NCI-H524 treated with DMSO at 0.1 percent for 48 hours (cell line): ENCODE data around the gene CCDC83.
"Not testable (repeated sequence)": the region's sequence is repeated elsewhere in the genome, so short reads cannot be mapped to it uniquely, and the experiment has no call there.

Experiments
- DNase-seq: peaks from one replicate; lab custom pipeline; 2025; lab: John Stamatoyannopoulos, UW

CCDC83 gene

GRCh38 chr11:85835729-85836128 is 19.5 kb upstream of the CCDC83 start:
- no peak for DNase-seq

GRCh38 chr11:85840932-85841331 is 14.3 kb upstream of the CCDC83 start:
- not testable (repeated sequence) for DNase-seq

GRCh38 chr11:85843929-85844328 is 11.3 kb upstream of the CCDC83 start:
- DNase-seq: no peak

- DNase-seq: no peak
Observed at GRCh38 chr11:85844439-85845123, 10.6 kb upstream of the CCDC83 start.

- DNase-seq: no peak
Observed at GRCh38 chr11:85845124-85845631, 10.0 kb upstream of the CCDC83 start.

- no peak for DNase-seq
Observed at GRCh38 chr11:85847436-85847835, 7.7 kb upstream of the CCDC83 start.

GRCh38 chr11:85848006-85848405 is 7.2 kb upstream of the CCDC83 start:
- DNase-seq: no peak

GRCh38 chr11:85848556-85848955 is 6.6 kb upstream of the CCDC83 start:
- DNase-seq: no peak

- not testable (repeated sequence) for DNase-seq
Observed at GRCh38 chr11:85852754-85853153, 2.4 kb upstream of the CCDC83 start.

- not testable (repeated sequence) for DNase-seq
Observed at GRCh38 chr11:85853541-85853940, 1.6 kb upstream of the CCDC83 start.

- no peak for DNase-seq
Observed at GRCh38 chr11:85854212-85854556, 999 bp upstream of the CCDC83 start.

- peak; percentile 66 for DNase-seq
Observed at GRCh38 chr11:85854557-85855340, 434 bp upstream of the CCDC83 start.

- DNase-seq: no peak
Observed at GRCh38 chr11:85857098-85857497, 1.9 kb downstream of the CCDC83 start.

- DNase-seq: not testable (repeated sequence)
Observed at GRCh38 chr11:85859541-85859940, 4.4 kb downstream of the CCDC83 start.

- no peak for DNase-seq
Observed at GRCh38 chr11:85863855-85864254, 8.7 kb downstream of the CCDC83 start.

GRCh38 chr11:85866137-85866827 is 11.1 kb downstream of the CCDC83 start:
- no peak for DNase-seq

- DNase-seq: no peak
Observed at GRCh38 chr11:85867751-85868150, 12.6 kb downstream of the CCDC83 start.

GRCh38 chr11:85869781-85870180 is 14.6 kb downstream of the CCDC83 start:
- DNase-seq: no peak

- DNase-seq: no peak
Observed at GRCh38 chr11:85874265-85874664, 19.1 kb downstream of the CCDC83 start.

GRCh38 chr11:85875505-85875904 is 20.3 kb downstream of the CCDC83 start:
- DNase-seq: no peak

GRCh38 chr11:85884581-85885021 is 29.4 kb downstream of the CCDC83 start:
- no peak for DNase-seq
